G401.6 (cell line): Measurements from ENCODE around the gene TP53I13.

ENCODE experiments used
- FAIRE-seq: peaks from 2 replicates; lab custom pipeline; 2012; peaks lifted over from hg19 to GRCh38; lab: Jason Lieb, UNC

The TP53I13 gene

GRCh38 chr17:29615492-29616299 lies 47.2 kb downstream of the TP53I13 start:
- no peak for FAIRE-seq

GRCh38 chr17:29616300-29617048 lies 48.0 kb downstream of the TP53I13 start:
- no peak for FAIRE-seq

- FAIRE-seq = no peak
These were observed 48.6 kb downstream of the TP53I13 start for GRCh38 chr17:29617125-29617480.

- FAIRE-seq = no peak
These were observed 49.2 kb downstream of the TP53I13 start for GRCh38 chr17:29617481-29618271.

- no peak for FAIRE-seq
These were observed 50.0 kb downstream of the TP53I13 start for GRCh38 chr17:29618272-29619065.

- FAIRE-seq = no peak
These were observed 50.8 kb downstream of the TP53I13 start for GRCh38 chr17:29619251-29619650.

- no peak for FAIRE-seq
These were observed 51.8 kb downstream of the TP53I13 start for GRCh38 chr17:29620271-29620670.

- no peak for FAIRE-seq
These were observed 52.4 kb downstream of the TP53I13 start for GRCh38 chr17:29620779-29621500.

- no peak for FAIRE-seq
These were observed 53.3 kb downstream of the TP53I13 start for GRCh38 chr17:29621751-29622194.
